ENCODE measurements around the gene CCNA2. TPM values are rescaled to one million over a fixed set of nuclear protein-coding genes. Genes with fewer than 3 reads are reported as not detected.

Gene CCNA2
- total and polyA plus RNA-seq, 2 experiments from 2014 or later: 33.1 to 45.3 TPM

DNA sequence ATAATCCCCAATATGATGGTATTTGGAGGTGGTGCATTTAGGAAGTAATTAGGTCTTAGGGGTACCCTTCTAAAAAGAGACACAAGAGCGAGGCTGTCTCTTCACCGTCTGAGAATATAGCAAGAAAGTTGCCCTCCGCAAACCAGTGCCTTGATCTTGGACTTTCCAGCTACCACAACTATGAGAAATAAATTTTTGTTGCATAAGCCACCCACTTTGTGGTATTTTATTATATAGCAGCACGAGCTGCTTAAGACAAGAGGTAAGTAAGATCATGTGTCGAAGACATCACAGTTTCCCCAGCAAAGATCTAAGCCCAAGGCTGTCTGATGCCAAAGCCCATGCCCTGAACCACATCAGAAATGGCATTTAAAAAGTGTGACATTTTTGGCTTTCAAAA lies 32.2 kb downstream of the CCNA2 start:
- no peak overlapping the region; the same call in 1 of the 2 replicates for H3K4me3 ChIP-seq
- peak overlapping the region; percentile 35 for H3K9ac ChIP-seq
- peak overlapping the region; percentile 33 for H3K4me2 ChIP-seq (ENCODE audit: unreplicated experiment)
- in situ Hi-C loops (cut with MboI): no loop called here
- no peaks in the 10 kb centered on the region for H3K9me2 ChIP-seq (ENCODE audit: insufficient read depth)
- H4K20me1 ChIP-seq (ENCODE audit: insufficient read depth): no peaks in the 10 kb centered on the region
- H3F3A ChIP-seq (ENCODE audit: insufficient read depth): peaks cover 72% of the 10 kb centered on the region
- no peak overlapping the region for H2AFZ ChIP-seq
- H3K4me1 ChIP-seq (ENCODE audit: insufficient read depth): peaks cover 85% of the 10 kb centered on the region
- H3K27ac ChIP-seq: peak overlapping the region; percentile 80
- peak; percentile 81; the same call in 1 of the 2 replicates for TF ChIP-seq EZH2phosphoT487 (IDR thresholded peaks at IDR 0.05; ENCODE audit: insufficient read depth, low read depth)
- no peak for TF ChIP-seq EZH2 (IDR thresholded peaks at IDR 0.05; ENCODE audit: insufficient read depth, poor library complexity, severe bottlenecking)
- H3K79me2 ChIP-seq (ENCODE audit: insufficient read depth): no peaks in the 10 kb centered on the region
- DNase-seq: peak; percentile 88
- no peaks in the 10 kb centered on the region for H3K9me3 ChIP-seq (ENCODE audit: low read depth)
- H3K27me3 ChIP-seq (replicated peaks; ENCODE audit: insufficient read depth): no peaks in the 10 kb centered on the region
- no peaks in the 10 kb centered on the region for H3K36me3 ChIP-seq (ENCODE audit: low read depth)
- 14 to 17% methylated on average over 5 of the region's 5 CpGs for WGBS, 2 experiments (ENCODE audit: low coverage in 1 of 2, low lambda C conversion rate in 2 of 2, missing lambda C conversion rate in 2 of 2)

DNA sequence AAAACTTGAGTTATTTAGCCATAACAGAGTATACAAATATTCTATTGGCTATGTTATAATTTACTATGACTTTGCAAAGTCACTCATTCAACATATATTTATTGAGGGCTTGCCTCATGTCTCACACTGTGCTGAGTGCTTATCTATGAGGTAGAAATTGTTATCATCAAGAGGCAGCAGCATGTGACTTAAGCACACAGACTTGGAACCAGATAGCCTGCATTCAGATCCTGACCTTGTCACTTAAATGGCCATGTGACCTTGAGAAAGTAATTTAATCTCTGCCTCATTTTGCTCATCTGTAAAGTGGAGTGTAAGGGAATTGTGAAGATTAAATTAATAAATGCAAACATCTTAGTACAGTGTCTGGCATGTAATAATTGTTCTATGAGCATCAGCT lies 32.7 kb downstream of the CCNA2 start:
- Histone ChIP-seq H3K4me2 (ENCODE audit: unreplicated experiment) (peak overlapping the region; percentile 33), H3F3A (ENCODE audit: insufficient read depth) (peaks cover 75% of the 10 kb centered on the region), H3K9me2 (ENCODE audit: insufficient read depth) (no peaks in the 10 kb centered on the region), H3K9me3 (ENCODE audit: low read depth) (no peaks in the 10 kb centered on the region), H3K27me3 (replicated peaks; ENCODE audit: insufficient read depth) (no peaks in the 10 kb centered on the region), H3K9ac (peak overlapping the region; percentile 35), H3K4me3 (no peak overlapping the region; the same call in 1 of the 2 replicates), H3K4me1 (ENCODE audit: insufficient read depth) (peaks cover 85% of the 10 kb centered on the region), H3K79me2 (ENCODE audit: insufficient read depth) (no peaks in the 10 kb centered on the region), H2AFZ (no peak overlapping the region), H3K36me3 (ENCODE audit: low read depth) (no peaks in the 10 kb centered on the region), H4K20me1 (ENCODE audit: insufficient read depth) (no peaks in the 10 kb centered on the region), H3K27ac (peak overlapping the region; percentile 80)
- no peak for DNase-seq
- in situ Hi-C loops (cut with MboI): no loop called here
- TF ChIP-seq EZH2 (IDR thresholded peaks at IDR 0.05; ENCODE audit: insufficient read depth, poor library complexity, severe bottlenecking): no peak
- no peak for TF ChIP-seq EZH2phosphoT487 (IDR thresholded peaks at IDR 0.05; ENCODE audit: insufficient read depth, low read depth)

DNA sequence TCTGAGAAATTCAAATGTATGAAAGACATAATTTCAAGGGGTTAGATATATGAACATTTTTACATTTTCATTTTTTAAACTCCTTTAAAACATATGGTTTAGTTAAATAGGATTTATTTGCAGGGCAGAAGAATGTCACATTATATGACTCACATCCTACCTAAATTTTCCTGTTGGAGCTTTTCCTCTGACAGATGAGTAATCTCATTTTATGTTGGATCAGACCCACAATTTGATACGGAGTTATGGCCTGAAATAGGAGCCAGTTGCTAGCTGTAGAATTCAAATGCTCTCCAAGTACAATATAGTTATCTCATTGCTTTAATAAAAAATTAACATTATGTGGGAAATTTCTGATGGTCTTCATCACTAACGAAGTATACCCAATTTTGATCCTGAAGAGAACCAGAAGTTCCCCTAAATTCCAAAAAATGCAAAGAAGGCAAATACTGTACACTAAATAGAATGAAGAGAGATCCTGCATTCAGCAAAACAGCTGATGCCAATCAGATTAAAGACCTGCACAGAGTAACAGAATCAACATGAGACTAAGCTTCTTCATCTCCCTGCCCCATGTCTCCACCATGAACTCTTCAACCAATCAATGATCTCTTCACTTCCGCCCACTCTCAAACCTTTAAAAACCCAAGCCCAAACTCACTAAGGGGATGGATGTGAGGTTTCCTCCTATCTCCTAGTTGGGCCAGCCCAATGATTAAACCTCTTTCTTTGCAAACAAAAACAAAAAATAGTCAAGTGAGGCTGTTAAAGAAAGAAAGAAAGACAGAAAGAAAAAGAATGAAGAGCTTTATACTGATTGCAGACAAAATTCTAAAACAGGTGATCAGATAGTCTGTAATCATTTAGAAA lies 33.5 kb downstream of the CCNA2 start:
- no peaks in the 10 kb centered on the region for H3K9me2 ChIP-seq (ENCODE audit: insufficient read depth)
- H3K4me1 ChIP-seq (ENCODE audit: insufficient read depth): peaks cover 85% of the 10 kb centered on the region
- peaks cover 75% of the 10 kb centered on the region for H3F3A ChIP-seq (ENCODE audit: insufficient read depth)
- peak; percentile 82 for DNase-seq
- H3K4me2 ChIP-seq (ENCODE audit: unreplicated experiment): peak overlapping the region; percentile 33
- no peaks in the 10 kb centered on the region for H4K20me1 ChIP-seq (ENCODE audit: insufficient read depth)
- WGBS, 2 experiments (ENCODE audit: low coverage in 1 of 2, low lambda C conversion rate in 2 of 2, missing lambda C conversion rate in 2 of 2): 37 to 45% methylated on average over 3 of the region's 3 CpGs
- H3K9me3 ChIP-seq (ENCODE audit: low read depth): no peaks in the 10 kb centered on the region
- peak overlapping the region; percentile 21 for H3K4me3 ChIP-seq
- no peak for TF ChIP-seq EZH2 (IDR thresholded peaks at IDR 0.05; ENCODE audit: insufficient read depth, poor library complexity, severe bottlenecking)
- no peak for TF ChIP-seq EZH2phosphoT487 (IDR thresholded peaks at IDR 0.05; ENCODE audit: insufficient read depth, low read depth)
- H2AFZ ChIP-seq: no peak overlapping the region
- H3K27me3 ChIP-seq (replicated peaks; ENCODE audit: insufficient read depth): no peaks in the 10 kb centered on the region
- no peaks in the 10 kb centered on the region for H3K36me3 ChIP-seq (ENCODE audit: low read depth)
- H3K27ac ChIP-seq: peak overlapping the region; percentile 80
- no peaks in the 10 kb centered on the region for H3K79me2 ChIP-seq (ENCODE audit: insufficient read depth)
- in situ Hi-C loops (cut with MboI): no loop called here
- no peak overlapping the region for H3K9ac ChIP-seq

DNA sequence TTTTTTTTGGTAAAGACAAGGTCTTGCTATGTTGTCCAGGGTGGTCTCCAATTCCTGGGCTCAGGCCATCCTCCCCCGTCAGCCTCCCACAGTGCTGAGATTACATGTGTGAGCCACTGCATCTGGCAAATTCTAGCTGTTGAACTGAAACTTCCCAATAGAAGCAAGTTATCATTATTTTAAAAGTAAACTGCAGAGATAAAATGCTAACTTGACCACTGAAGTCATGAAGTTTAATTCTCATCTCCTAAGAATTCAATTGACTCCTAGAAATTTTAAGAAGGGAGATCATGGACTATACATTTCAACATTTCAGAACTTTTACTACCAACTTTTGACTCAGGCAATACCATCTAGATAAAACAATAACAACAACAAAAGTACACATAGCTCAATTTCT lies 34.2 kb downstream of the CCNA2 start:
- H3K4me1 ChIP-seq (ENCODE audit: insufficient read depth): peaks cover 84% of the 10 kb centered on the region
- peak overlapping the region; percentile 33 for H3K4me2 ChIP-seq (ENCODE audit: unreplicated experiment)
- no peak overlapping the region for H2AFZ ChIP-seq
- no peaks in the 10 kb centered on the region for H3K9me3 ChIP-seq (ENCODE audit: low read depth)
- 20 to 21% methylated on average over 1 of the region's 1 CpG for WGBS, 2 experiments (ENCODE audit: low coverage in 1 of 2, low lambda C conversion rate in 2 of 2, missing lambda C conversion rate in 2 of 2)
- TF ChIP-seq EZH2 (IDR thresholded peaks at IDR 0.05; ENCODE audit: insufficient read depth, poor library complexity, severe bottlenecking) (no peak), EZH2phosphoT487 (IDR thresholded peaks at IDR 0.05; ENCODE audit: insufficient read depth, low read depth) (no peak)
- peak overlapping the region; percentile 80 for H3K27ac ChIP-seq
- peak overlapping the region; percentile 21 for H3K4me3 ChIP-seq
- peak; percentile 41 for DNase-seq
- 0 out of 2 replicates have a peak overlapping the region, but pooled peaks have one; percentile 1 for H3K9ac ChIP-seq
- in situ Hi-C loops (cut with MboI): no loop called here
- H3K36me3 ChIP-seq (ENCODE audit: low read depth): no peaks in the 10 kb centered on the region
- no peaks in the 10 kb centered on the region for H3K27me3 ChIP-seq (replicated peaks; ENCODE audit: insufficient read depth)
- no peaks in the 10 kb centered on the region for H4K20me1 ChIP-seq (ENCODE audit: insufficient read depth)
- H3F3A ChIP-seq (ENCODE audit: insufficient read depth): peaks cover 74% of the 10 kb centered on the region
- H3K9me2 ChIP-seq (ENCODE audit: insufficient read depth): no peaks in the 10 kb centered on the region
- no peaks in the 10 kb centered on the region for H3K79me2 ChIP-seq (ENCODE audit: insufficient read depth)
